HUES6 (cell line): ENCODE results near the gene CAMK2A.

Source experiments
- H3K27ac ChIP-seq: 2 replicates; pipeline ENCODE4 v1.7.0; 2013; ENCODE audit warnings: low read depth, mild to moderate bottlenecking, low read length, inconsistent platforms
- H3K27me3 ChIP-seq: 2 replicates; pipeline ENCODE4 v1.6.1; 2013; ENCODE audit warnings: low read length; ENCODE audit not compliant: control insufficient read depth, insufficient read depth
- H3K36me3 ChIP-seq: 2 replicates; pipeline ENCODE4 v1.6.1; 2013; ENCODE audit warnings: low read length; ENCODE audit not compliant: control insufficient read depth, insufficient read depth
- H3K4me1 ChIP-seq: 2 replicates; pipeline ENCODE4 v1.6.1; 2013; ENCODE audit warnings: low read length; ENCODE audit not compliant: control insufficient read depth, insufficient read depth
- H3K4me3 ChIP-seq: 2 replicates; pipeline ENCODE4 v1.5.1; 2013; ENCODE audit warnings: low read depth, low read length
- H3K9ac ChIP-seq: one replicate; pipeline ENCODE4 v1.6.1; 2013; ENCODE audit warnings: mild to moderate bottlenecking, low read length
- H3K9me3 ChIP-seq: 2 replicates; pipeline ENCODE4 v1.6.1; 2013; ENCODE audit warnings: low read depth, low read length; ENCODE audit not compliant: control insufficient read depth, insufficient read depth

The CAMK2A gene

GRCh38 chr5:150181766-150182545, 107.6 kb downstream of the CAMK2A start:
- H3K27me3 ChIP-seq = peaks cover 26% of the 10 kb centered on the region

DNA sequence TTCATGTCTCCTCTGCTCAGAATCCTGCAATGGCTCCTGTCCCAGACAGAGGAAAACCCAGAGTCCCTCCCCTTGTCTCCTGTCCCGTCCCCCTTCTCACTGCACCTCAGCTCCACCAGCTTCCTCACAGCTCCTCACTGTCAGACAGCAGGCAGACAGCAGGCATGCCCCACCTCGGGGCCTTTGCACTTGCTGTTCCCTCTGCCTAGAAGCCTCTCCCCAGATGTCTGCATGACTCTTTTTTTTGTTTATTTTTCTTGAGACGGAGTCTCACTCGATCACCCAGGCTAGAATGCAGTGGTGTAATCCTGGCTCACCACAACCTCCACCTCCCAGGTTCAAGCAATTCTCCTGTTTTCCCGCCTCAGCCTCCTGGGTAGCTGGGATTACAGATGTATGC, 108.5 kb downstream of the CAMK2A start:
- no peaks in the 10 kb centered on the region for H3K36me3 ChIP-seq
- H3K27ac ChIP-seq = no peak overlapping the region
- H3K27me3 ChIP-seq = peaks cover 16% of the 10 kb centered on the region
- H3K4me1 ChIP-seq = peaks cover 19% of the 10 kb centered on the region
- H3K4me3 ChIP-seq = no peak overlapping the region
- no peak overlapping the region for H3K9ac ChIP-seq
- H3K9me3 ChIP-seq = no peaks in the 10 kb centered on the region

More at GRCh38 chr5:150181766-150182545, 107.6 kb downstream of the CAMK2A start:
- no peaks in the 10 kb centered on the region for H3K9me3 ChIP-seq
- H3K9ac ChIP-seq = no peak overlapping the region
- H3K4me3 ChIP-seq = no peak overlapping the region
- no peaks in the 10 kb centered on the region for H3K36me3 ChIP-seq
- H3K27ac ChIP-seq = no peak overlapping the region
- peaks cover 28% of the 10 kb centered on the region for H3K4me1 ChIP-seq

GRCh38 chr5:150180241-150181026, 109.1 kb downstream of the CAMK2A start:
- Histone ChIP-seq H3K27ac (no peak overlapping the region), H3K9ac (no peak overlapping the region), H3K4me3 (no peak overlapping the region), H3K9me3 (no peaks in the 10 kb centered on the region), H3K27me3 (peaks cover 11% of the 10 kb centered on the region; the same call in 1 of the 2 replicates), H3K4me1 (peaks cover 14% of the 10 kb centered on the region; the same call in 1 of the 2 replicates), H3K36me3 (no peaks in the 10 kb centered on the region)

DNA sequence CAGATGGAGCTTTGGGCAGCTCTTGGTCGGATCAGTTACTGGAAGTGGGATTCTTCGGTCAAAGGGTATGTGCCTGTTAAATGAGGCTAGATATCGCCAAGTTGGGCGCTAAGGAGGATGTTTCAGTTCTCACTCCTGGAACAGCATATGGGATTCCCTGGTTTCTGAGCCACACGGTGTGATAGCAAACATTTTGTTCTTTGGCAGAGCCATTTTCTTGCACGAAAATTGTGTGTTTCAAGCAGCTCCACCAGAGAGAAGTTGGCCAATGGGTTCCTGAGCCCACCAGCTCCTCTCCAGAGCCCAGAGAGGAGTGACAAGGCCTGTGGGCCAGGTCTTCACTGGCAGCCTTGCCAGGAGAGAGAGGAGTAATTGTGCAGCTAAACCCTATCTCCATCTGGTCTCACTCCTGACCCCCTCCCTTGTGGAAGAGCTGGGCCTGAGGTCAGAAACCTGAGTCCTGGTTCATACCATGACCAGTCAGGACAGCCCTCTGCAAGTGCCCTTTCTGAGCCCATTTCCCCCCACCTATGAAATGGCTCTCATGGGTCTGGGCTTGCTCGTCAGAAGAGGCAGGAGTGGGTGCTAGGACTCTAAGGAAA, 110.5 kb downstream of the CAMK2A start:
- Histone ChIP-seq H3K27me3 (peaks cover 11% of the 10 kb centered on the region), H3K9me3 (no peaks in the 10 kb centered on the region), H3K9ac (no peak overlapping the region), H3K27ac (no peak overlapping the region), H3K36me3 (no peaks in the 10 kb centered on the region), H3K4me1 (peaks cover 5% of the 10 kb centered on the region; the same call in 1 of the 2 replicates), H3K4me3 (no peak overlapping the region)

- H3K9me3 ChIP-seq = no peaks in the 10 kb centered on the region
- H3K4me1 ChIP-seq = no peaks in the 10 kb centered on the region; the same call in 1 of the 2 replicates
- H3K4me3 ChIP-seq = no peak overlapping the region
- H3K27ac ChIP-seq = no peak overlapping the region
- peaks cover 12% of the 10 kb centered on the region for H3K27me3 ChIP-seq
- H3K9ac ChIP-seq = no peak overlapping the region
- H3K36me3 ChIP-seq = no peaks in the 10 kb centered on the region
Measured at GRCh38 chr5:150178262-150178661, 111.3 kb downstream of the CAMK2A start.

DNA sequence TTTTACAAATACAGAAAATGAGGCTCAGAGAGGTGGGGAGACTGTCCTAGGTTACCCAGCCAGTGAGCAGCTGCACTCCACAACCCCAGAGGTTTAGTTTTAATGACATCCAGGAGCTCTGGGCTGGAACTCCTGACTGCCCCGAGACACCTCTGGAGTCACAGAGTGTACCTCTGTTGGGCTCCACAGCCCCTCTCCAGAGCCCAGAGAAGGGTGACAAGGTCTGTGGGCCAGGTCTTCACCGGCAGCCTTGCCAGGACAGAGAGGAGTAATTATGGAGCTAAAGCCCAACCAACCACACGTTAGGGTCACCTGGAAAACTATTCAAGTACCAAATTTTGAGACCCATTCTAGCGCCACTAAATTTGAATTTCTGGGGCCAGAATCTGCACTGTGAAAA, 111.9 kb downstream of the CAMK2A start:
- Histone ChIP-seq H3K36me3 (no peaks in the 10 kb centered on the region), H3K27me3 (peaks cover 14% of the 10 kb centered on the region), H3K27ac (no peak overlapping the region), H3K9ac (no peak overlapping the region), H3K4me1 (no peaks in the 10 kb centered on the region; the same call in 1 of the 2 replicates), H3K9me3 (no peaks in the 10 kb centered on the region), H3K4me3 (no peak overlapping the region)

DNA sequence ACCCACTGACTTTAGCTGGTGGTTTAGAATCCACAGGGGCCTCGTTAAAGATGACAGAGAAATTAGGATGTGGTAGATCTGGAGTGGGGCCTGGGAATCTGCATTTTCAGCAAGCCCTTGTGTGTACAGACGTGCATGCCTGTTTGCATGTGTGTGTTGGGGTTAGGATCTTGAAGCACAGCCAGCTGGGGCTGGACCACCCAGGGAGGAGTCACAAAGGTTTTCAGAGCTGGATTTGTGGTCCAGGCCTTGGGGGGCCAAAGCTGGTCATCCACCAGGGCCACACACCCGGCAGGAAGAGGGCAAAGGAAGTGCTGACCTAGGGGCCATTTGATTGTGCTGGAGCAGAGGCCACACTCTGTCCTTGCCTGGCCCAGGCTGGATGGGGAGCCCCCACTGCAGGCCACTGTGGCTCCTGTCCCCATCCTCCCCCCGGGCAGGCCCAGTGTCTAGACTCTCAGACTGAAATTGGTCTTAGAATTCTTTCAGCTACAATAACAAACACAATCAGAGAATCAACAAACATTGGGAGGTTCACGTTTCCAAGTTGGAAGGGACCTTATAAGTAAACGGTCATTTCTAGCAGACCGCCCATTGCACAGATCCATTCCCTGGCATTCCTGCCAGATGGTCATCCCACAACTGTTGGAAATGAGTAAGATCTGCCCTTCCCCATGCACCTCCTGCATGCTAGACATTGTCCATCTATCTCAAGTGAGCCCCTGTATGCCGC, 112.7 kb downstream of the CAMK2A start:
- no peaks in the 10 kb centered on the region for H3K36me3 ChIP-seq
- no peak overlapping the region for H3K9ac ChIP-seq
- no peaks in the 10 kb centered on the region for H3K9me3 ChIP-seq
- no peaks in the 10 kb centered on the region; the same call in 1 of the 2 replicates for H3K4me1 ChIP-seq
- H3K27ac ChIP-seq = no peak overlapping the region
- peaks cover 21% of the 10 kb centered on the region for H3K27me3 ChIP-seq
- no peak overlapping the region for H3K4me3 ChIP-seq

GRCh38 chr5:150175536-150175935, 114.0 kb downstream of the CAMK2A start:
- Histone ChIP-seq H3K9ac (no peak overlapping the region), H3K27me3 (peaks cover 33% of the 10 kb centered on the region), H3K36me3 (no peaks in the 10 kb centered on the region), H3K9me3 (no peaks in the 10 kb centered on the region), H3K4me3 (no peak overlapping the region), H3K27ac (no peak overlapping the region), H3K4me1 (no peaks in the 10 kb centered on the region; the same call in 1 of the 2 replicates)

DNA sequence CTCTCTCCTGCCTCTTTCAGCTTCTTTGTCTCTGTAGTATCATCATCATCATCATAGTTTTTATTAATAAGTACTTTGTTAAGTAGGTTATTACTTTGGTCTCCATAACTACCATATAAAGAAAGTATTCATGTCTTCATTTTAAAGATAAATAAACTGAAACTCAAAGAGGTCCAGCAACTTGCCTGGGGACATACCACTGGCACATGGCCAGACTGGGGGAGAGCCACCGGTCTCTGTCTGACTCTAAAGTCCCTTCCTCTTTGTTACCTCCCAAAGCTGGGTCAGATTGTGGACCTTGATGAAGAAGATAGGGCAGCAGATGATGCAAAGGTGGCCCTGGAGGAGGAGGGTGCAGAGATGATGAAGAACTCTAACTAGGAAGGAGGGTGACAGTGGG, 114.5 kb downstream of the CAMK2A start:
- Histone ChIP-seq H3K27me3 (peaks cover 37% of the 10 kb centered on the region), H3K27ac (no peak overlapping the region), H3K36me3 (no peaks in the 10 kb centered on the region), H3K9ac (no peak overlapping the region), H3K4me1 (no peaks in the 10 kb centered on the region; the same call in 1 of the 2 replicates), H3K9me3 (no peaks in the 10 kb centered on the region), H3K4me3 (no peak overlapping the region)

DNA sequence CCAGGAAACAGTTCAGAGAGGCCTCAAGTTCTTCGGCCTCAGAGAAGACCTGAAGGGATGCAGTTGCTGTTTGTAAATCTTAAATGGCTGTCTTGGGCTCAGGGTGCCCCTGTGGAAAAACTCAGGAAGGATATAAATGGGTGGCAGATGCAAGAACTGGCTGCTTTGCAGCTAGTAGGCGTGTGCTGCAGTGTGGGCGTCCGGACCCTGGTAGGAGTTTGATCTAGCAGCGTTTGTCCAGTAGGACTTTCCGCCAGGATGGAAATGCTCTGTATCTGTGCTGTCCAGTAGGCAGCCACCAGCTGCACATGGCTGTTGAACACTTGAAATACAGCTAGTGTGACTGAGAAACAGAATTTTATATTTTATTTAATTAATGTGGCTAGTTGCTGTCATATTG, 115.3 kb downstream of the CAMK2A start:
- Histone ChIP-seq H3K9ac (no peak overlapping the region), H3K27me3 (peaks cover 45% of the 10 kb centered on the region), H3K36me3 (no peaks in the 10 kb centered on the region)

More for the DNA sequence above, 115.3 kb downstream of the CAMK2A start:
- Histone ChIP-seq H3K4me1 (no peaks in the 10 kb centered on the region; the same call in 1 of the 2 replicates), H3K9me3 (no peaks in the 10 kb centered on the region), H3K27ac (no peak overlapping the region), H3K4me3 (no peak overlapping the region)
